Gastrocnemius medialis (tissue), 4 donors: ENCODE data around the gene SEMA4F. TPM values are rescaled to one million over a fixed set of nuclear protein-coding genes. Genes with fewer than 3 reads are reported as not detected.

Source experiments
- ATAC-seq, 2 donors: fragments of 150-250 bp; one replicate each; pipeline ENCODE4 v1.9.1; 2016
- DNase-seq, 2 donors: peaks; one replicate each; pipeline ENCODE4 v3.0.0-alpha.2; 2019
- H3K27ac ChIP-seq, 4 donors: fragments of 200-600 bp; sonication (generic); 1 replicate in 1 of 4; 2 replicates in 3 of 4; pipeline ENCODE4 v1.5.1; 2016 to 2018; ENCODE audit warnings: mild to moderate bottlenecking in 2 of 4, moderate library complexity in 1 of 4
- H3K27me3 ChIP-seq, 3 donors: fragments of 200-600 bp; sonication (generic) in 2 of 3; 1 replicate in 1 of 3; 2 replicates in 2 of 3; pipeline versions ENCODE4 v1.5.1 to v1.6.0; 2016 to 2019; ENCODE audit warnings: mild to moderate bottlenecking in 1 of 3, moderate library complexity in 1 of 3
- H3K36me3 ChIP-seq, 2 donors: fragments of 200-600 bp; sonication (generic) in 1 of 2; one replicate each; pipeline ENCODE4 v1.5.1; 2017 to 2018
- H3K4me1 ChIP-seq, 2 donors: fragments of 200-600 bp; sonication (generic) in 1 of 2; one replicate each; pipeline ENCODE4 v1.5.1; 2016 to 2017; ENCODE audit warnings: mild to moderate bottlenecking in 2 of 2
- H3K4me3 ChIP-seq, 4 donors: fragments of 200-600 bp; sonication (generic) in 3 of 4; 1 replicate in 1 of 4; 2 replicates in 3 of 4; pipeline ENCODE4 v1.5.1; 2016 to 2019; ENCODE audit warnings: mild to moderate bottlenecking in 2 of 4
- H3K9me3 ChIP-seq, 3 donors: fragments of 200-600 bp; sonication (generic) in 2 of 3; 1 replicate in 1 of 3; 2 replicates in 2 of 3; pipeline ENCODE4 v1.5.1; 2016 to 2019
- POLR2A ChIP-seq, 2 donors: fragments of 450-650 bp; IDR thresholded peaks; one replicate each; pipeline ENCODE4 v1.6.1; 2017; ENCODE audit warnings: antibody characterized with exemption in 2 of 2, mild to moderate bottlenecking in 2 of 2, moderate library complexity in 2 of 2
- in situ Hi-C, 4 donors: fragments of 200-750 bp; cut with MboI; loops; one replicate each; pipeline versions ENCODE4 v1.15.0 to v1.8.0; 2017; ENCODE audit warnings: low sequenced_read_pairs in 4 of 4
- intact Hi-C: fragments of 100-400 bp; cut with DNase I; formaldehyde crosslinking; loops from one replicate; pipeline ENCODE4 v1.15.1; 2023; ENCODE audit warnings: low total_unique reads
- total RNA-seq, 4 donors: library from RNA; depleted of rRNA; stranded (reverse); fragments of >200 nt; gene quantifications; one replicate each; pipeline versions ENCODE4 v1.1.0 to v1.2.3, GENCODE V29; 2016
- TF ChIP-seq, protein P1 (sequence below), 5 experiments: fragments of 450-650 bp in 3 of 5; fragments of 200-600 bp in 2 of 5; sonication (generic) in 2 of 5; IDR thresholded peaks in 4 of 5; conservative IDR thresholded peaks in 1 of 5; 1 replicate in 4 of 5; 2 replicates in 1 of 5; pipeline ENCODE4 v1.5.1; 2016 to 2019; ENCODE audit warnings: antibody characterized with exemption in 5 of 5, mild to moderate bottlenecking in 3 of 5, moderate library complexity in 3 of 5

The SEMA4F gene, protein sequence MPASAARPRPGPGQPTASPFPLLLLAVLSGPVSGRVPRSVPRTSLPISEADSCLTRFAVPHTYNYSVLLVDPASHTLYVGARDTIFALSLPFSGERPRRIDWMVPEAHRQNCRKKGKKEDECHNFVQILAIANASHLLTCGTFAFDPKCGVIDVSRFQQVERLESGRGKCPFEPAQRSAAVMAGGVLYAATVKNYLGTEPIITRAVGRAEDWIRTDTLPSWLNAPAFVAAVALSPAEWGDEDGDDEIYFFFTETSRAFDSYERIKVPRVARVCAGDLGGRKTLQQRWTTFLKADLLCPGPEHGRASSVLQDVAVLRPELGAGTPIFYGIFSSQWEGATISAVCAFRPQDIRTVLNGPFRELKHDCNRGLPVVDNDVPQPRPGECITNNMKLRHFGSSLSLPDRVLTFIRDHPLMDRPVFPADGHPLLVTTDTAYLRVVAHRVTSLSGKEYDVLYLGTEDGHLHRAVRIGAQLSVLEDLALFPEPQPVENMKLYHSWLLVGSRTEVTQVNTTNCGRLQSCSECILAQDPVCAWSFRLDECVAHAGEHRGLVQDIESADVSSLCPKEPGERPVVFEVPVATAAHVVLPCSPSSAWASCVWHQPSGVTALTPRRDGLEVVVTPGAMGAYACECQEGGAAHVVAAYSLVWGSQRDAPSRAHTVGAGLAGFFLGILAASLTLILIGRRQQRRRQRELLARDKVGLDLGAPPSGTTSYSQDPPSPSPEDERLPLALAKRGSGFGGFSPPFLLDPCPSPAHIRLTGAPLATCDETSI
- total RNA-seq = 1 to 10 TPM in 3 of 4 donors, under 1 TPM in 1; 0.97 to 1.6 (median 1.4) TPM

DNA sequence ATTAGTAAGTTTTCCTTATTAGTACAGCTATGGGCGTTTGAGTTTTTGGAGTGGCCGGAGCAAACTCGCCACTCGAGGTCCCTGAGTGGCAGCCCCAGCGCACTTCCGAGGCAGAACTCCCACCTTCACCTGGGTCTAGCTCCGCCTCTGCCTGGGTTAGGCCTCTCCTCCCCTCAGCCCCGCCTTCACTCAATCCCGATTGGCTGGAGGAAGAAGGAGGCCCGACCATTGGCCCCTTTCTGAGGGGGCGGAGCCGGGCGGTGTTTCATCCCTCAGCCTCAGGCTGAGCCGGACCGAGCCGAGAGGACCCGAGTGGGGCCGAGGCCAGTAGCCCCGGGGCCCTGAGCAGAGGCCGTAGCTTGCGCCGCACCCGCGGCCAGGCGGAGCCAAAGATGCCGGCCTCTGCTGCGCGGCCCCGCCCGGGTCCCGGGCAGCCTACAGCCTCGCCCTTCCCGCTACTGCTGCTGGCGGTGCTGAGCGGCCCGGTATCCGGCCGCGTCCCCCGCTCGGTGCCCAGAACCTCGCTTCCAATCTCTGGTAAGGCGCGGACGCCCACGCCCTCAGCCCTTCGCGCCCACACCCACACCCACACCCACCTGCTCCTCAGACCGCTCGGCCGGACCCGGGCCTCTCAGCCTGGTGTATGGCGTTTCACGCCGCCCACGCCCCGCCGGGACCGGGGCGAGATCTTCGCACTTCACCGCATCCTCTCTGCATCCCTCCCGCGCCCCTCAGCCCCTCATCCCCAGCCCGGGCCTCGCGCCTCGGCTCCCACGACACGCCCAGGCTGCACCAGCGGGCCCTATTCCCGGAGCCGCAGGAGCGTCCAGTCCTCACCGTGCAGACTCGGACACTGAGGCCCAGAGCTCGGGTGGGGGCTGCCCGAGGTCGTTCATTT lies at the start of gene SEMA4F:
Gene SEMA4F, plus strand, starts transcription at position 263 of the 898 bp plus-strand sequence. Its CDS starts 130 bp downstream, at position 393.
- in situ Hi-C loops (no loop called here), intact Hi-C loops (loop anchor here (1.0 kb wide), 1 partner anchor 171 kb away; the partner anchor contains the start of gene TTC31)
- DNase-seq (peak; percentile 92 to 93), ATAC-seq (peak; percentile 100)
- TF ChIP-seq POLR2A (IDR thresholded peaks at IDR 0.05) = peak in 1 of 2 donors; percentile 56
- TF ChIP-seq, protein P1, sequence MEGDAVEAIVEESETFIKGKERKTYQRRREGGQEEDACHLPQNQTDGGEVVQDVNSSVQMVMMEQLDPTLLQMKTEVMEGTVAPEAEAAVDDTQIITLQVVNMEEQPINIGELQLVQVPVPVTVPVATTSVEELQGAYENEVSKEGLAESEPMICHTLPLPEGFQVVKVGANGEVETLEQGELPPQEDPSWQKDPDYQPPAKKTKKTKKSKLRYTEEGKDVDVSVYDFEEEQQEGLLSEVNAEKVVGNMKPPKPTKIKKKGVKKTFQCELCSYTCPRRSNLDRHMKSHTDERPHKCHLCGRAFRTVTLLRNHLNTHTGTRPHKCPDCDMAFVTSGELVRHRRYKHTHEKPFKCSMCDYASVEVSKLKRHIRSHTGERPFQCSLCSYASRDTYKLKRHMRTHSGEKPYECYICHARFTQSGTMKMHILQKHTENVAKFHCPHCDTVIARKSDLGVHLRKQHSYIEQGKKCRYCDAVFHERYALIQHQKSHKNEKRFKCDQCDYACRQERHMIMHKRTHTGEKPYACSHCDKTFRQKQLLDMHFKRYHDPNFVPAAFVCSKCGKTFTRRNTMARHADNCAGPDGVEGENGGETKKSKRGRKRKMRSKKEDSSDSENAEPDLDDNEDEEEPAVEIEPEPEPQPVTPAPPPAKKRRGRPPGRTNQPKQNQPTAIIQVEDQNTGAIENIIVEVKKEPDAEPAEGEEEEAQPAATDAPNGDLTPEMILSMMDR (IDR thresholded peaks at IDR 0.05 in 4 of 5, conservative IDR thresholded peaks at IDR 0.05 in 1 of 5) = no peak
- Histone ChIP-seq H3K27ac (peak within 1 kb of the TSS in 3 of 4 donors; percentile 38 to 55 (median 49)), H3K9me3 (no peaks in the 10 kb centered on the region), H3K36me3 (no peaks in the 10 kb centered on the region), H3K4me3 (peak within 1 kb of the TSS; percentile 70 to 83 (median 79)), H3K4me1 (peaks cover 6 to 16% of the 10 kb centered on the region in 2 donors), H3K27me3 (no peaks in the 10 kb centered on the region)

DNA sequence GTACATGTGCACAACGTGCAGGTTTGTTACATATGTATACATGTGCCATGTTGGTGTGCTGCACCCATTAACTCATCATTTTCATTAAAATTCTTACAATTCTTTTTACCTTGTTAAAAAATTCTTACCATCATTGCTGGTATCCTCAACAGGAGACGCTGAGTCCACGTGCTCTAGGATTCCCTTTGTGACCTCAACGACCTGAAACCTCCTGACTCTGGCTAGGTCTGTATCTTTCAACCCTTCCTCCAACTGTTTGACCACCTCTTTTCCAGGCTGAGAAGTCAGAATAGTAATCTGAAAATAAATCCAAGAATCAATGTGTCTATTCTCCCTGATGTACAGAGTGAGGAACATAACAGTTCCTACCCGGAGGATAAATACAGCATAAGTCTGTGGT lies 47.1 kb upstream of the SEMA4F start:
- H3K9me3 ChIP-seq = no peaks in the 10 kb centered on the region
- ATAC-seq (no peak), DNase-seq (no peak)
- intact Hi-C loops (no loop called here), in situ Hi-C loops (no loop called here)
- no peaks in the 10 kb centered on the region for H3K36me3 ChIP-seq
- H3K27me3 ChIP-seq = peaks cover 0 to 5% (median 3%) of the 10 kb centered on the region in 3 donors
- H3K4me3 ChIP-seq = no peak overlapping the region
- no peak overlapping the region for H3K27ac ChIP-seq
- no peaks in the 10 kb centered on the region for H3K4me1 ChIP-seq
- TF ChIP-seq POLR2A (IDR thresholded peaks at IDR 0.05) = no peak
- TF ChIP-seq, protein P1 (IDR thresholded peaks at IDR 0.05 in 4 of 5, conservative IDR thresholded peaks at IDR 0.05 in 1 of 5) = no peak

DNA sequence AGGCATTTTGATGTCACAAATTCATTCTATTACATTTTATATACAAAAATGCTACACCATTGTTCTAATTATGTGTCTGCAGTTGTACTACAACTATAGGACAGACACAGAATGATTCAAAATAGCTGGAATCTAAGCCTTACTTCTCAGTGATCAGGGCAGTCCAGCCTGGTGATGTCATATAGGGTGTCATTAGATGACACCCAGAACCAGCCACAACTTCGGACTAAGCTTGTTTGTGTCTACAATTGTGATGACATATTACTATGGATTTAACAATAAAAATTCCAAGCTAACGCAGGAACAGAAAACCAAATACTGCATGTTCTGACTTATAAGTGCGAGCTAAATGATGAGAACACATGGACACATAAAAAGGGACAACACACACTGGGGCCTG lies 36.9 kb upstream of the SEMA4F start:
- intact Hi-C loops = no loop called here
- H3K4me3 ChIP-seq = no peak overlapping the region
- DNase-seq = no peak
- no peaks in the 10 kb centered on the region for H3K36me3 ChIP-seq
- H3K27ac ChIP-seq = no peak overlapping the region
- H3K9me3 ChIP-seq = no peaks in the 10 kb centered on the region
- H3K27me3 ChIP-seq = peaks cover 0 to 4% (median 4%) of the 10 kb centered on the region in 3 donors
- no peak for ATAC-seq
- no peaks in the 10 kb centered on the region for H3K4me1 ChIP-seq
- in situ Hi-C loops = no loop called here
- TF ChIP-seq, protein P1 (IDR thresholded peaks at IDR 0.05 in 4 of 5, conservative IDR thresholded peaks at IDR 0.05 in 1 of 5) = no peak
- no peak for TF ChIP-seq POLR2A (IDR thresholded peaks at IDR 0.05)

DNA sequence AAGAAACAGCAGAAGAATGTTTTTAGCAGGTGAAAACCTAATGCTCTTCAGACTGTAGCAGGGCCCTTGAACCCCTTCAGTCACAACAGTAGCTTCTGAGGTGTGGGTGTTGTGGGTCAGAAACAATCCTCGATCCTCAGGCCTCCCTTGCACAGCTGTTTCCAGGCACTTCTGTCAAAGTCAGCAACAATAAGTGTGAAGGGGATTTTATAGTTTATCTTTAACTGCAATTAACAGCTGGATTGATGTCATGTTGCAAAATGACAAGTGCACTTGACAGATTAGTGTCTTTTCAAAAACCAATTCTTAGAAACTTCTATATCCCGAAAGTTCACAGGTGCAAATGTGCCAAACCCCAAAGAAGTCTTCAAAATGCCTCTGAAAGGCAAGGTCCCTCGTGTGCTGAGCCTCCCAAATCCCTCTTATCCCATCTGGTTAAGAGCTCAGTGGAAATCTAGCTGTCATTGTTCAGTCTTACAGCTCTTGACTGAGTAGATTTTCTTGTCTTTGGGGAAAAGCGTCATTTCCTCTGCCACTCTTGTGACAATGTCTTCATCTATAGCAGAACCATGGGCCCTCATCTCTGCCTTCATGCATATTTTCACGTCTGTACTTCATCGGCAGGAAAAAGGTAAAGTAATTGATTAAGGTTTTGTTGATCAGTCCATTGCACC lies 35.5 kb upstream of the SEMA4F start:
- H3K9me3 ChIP-seq = no peaks in the 10 kb centered on the region
- TF ChIP-seq, protein P1 (IDR thresholded peaks at IDR 0.05 in 4 of 5, conservative IDR thresholded peaks at IDR 0.05 in 1 of 5) = no peak
- TF ChIP-seq POLR2A (IDR thresholded peaks at IDR 0.05) = no peak
- H3K4me1 ChIP-seq = no peaks in the 10 kb centered on the region
- no peak for DNase-seq
- no peaks in the 10 kb centered on the region for H3K27me3 ChIP-seq
- H3K27ac ChIP-seq = no peak overlapping the region
- H3K36me3 ChIP-seq = no peaks in the 10 kb centered on the region
- in situ Hi-C loops (no loop called here), intact Hi-C loops (no loop called here)
- no peak overlapping the region for H3K4me3 ChIP-seq
- no peak for ATAC-seq
